Glomerular endothelial cell (primary cell): Measurements from ENCODE around the gene LBHD1. TPM values are rescaled to one million over a fixed set of nuclear protein-coding genes. Genes with fewer than 3 reads are reported as not detected.
"Not testable (repeated sequence)": the region's sequence is repeated elsewhere in the genome, so short reads cannot be mapped to it uniquely, and the experiment has no call there.

Source experiments
- DNase-seq: peaks from one replicate; pipeline ENCODE4 v3.0.0-alpha.2; 2011; ENCODE audit warnings: low read depth, low spot score; ENCODE audit errors: extremely low read depth
- total RNA-seq: library from RNA; depleted of rRNA; stranded (reverse); fragments of >200 nt; gene quantifications from 2 replicates; pipeline ENCODE4 v1.2.3, GENCODE V29; 2015

The LBHD1 gene
- total RNA-seq, 1 donor from 2014 or later: 7.1 TPM

- DNase-seq: no peak
Measured at GRCh38 chr11:62665599-62666258, 6.3 kb downstream of the LBHD1 start.

DNA sequence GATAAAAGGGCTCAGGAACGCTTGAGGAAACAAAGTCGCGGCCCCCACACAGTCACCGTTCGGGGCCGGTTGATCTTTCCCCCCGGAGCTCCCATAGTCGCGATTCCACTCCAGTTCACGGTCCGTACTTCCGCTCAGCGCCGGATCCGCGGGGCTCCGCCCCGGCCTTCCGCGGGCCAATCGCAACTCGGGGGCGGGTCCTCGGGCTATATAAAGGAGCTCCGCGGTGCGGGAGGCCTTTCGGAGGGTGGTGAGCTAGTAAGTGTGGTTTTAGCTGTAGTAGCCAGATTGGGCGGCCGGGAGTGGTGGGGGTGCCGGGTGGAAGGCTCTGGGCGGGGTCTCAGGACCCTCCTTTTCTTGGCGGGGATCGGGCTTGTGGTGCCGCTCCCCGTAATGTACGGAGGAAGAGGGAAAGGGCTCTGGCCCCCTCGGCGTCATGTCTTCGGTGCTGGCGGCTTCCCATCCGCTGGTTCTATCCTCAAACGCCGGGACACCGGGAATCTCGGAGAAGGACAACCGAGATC is 6.9 kb downstream of the LBHD1 start, which contains the start of the genes C11orf98 and CSKMT:
TSS of gene C11orf98 (minus strand) at position 136 of the 524 bp plus-strand sequence. CDS start at position 95, 41 bp downstream.
TSS of gene CSKMT (plus strand) at position 238 of the 524 bp plus-strand sequence. CDS start 568 bp downstream, outside the sequence.
- DNase-seq: no peak

DNA sequence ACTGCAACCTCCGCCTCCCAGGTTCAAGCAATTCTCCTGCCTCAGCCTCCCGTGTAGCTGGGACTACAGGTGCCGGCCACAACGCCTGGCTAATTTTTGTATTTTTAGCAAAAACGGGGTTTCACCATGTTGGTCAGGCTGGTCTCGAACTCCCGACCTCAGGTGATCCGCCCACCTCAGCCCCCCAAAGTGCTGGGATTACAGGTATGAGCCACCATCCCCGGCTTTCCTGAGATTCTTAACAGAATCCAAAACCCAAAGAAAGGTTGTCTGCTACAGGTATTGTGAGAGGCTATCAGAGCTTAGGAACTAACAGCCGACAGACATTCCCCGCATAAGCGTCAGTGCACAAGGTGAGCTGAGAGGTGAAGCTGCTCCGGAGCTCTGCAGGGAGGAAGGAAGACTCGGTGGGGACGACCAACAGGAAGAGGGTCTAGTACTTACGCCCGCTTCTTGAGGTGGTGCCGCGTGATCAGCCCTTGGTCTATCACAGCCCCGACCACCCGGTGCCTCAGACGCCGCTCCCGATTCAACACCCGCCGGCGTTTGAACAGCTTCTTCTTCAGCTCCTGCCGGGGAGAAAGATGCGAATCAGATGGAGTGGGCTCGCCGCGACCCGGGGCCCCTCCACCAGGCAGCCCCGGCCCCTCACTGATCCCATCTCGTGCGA is 7.5 kb downstream of the LBHD1 start:
- DNase-seq: no peak

DNA sequence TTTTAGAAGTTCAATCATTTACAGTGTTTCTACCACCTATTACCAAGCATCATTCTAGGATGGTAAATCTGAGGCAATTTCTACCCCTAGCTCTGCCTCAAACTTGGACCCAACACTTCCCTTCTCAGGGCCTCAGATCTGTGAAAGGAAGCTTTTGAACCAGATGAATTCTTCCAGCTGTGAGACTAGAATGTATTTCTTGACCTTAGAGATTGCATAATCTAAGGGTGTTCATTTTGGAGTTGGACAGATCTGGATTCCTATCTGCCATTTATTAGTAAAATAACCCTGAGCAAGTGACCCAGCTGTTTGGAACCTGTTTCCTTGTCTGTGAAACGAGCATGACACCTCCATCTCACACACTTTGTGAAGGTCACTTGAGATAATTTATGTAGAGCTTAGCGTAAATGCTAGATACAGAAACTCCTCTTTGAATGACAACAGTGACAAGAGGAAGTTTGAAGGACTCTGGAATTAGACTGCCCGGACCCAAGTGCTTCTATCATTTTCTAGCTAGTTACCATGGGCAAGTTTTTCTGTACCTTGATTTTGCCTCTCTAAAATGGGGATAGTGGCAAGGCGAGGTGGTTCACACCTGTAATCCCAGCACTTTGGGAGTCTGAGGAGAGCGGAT is 15.2 kb downstream of the LBHD1 start:
- DNase-seq: no peak

- no peak for DNase-seq
Measured at GRCh38 chr11:62654297-62654696, 17.8 kb downstream of the LBHD1 start.

GRCh38 chr11:62652161-62653006 is 19.7 kb downstream of the LBHD1 start:
- DNase-seq: no peak

- DNase-seq: not testable (repeated sequence)
Measured at GRCh38 chr11:62650283-62650682, 21.8 kb downstream of the LBHD1 start.

GRCh38 chr11:62649486-62649885 is 22.6 kb downstream of the LBHD1 start:
- DNase-seq: no peak

GRCh38 chr11:62648967-62649364 is 23.1 kb downstream of the LBHD1 start:
- no peak for DNase-seq

GRCh38 chr11:62648185-62648966 is 23.7 kb downstream of the LBHD1 start:
- no peak for DNase-seq

GRCh38 chr11:62647609-62648005 is 24.5 kb downstream of the LBHD1 start:
- DNase-seq: no peak

- DNase-seq: no peak
Measured at GRCh38 chr11:62646825-62647608, 25.1 kb downstream of the LBHD1 start.

DNA sequence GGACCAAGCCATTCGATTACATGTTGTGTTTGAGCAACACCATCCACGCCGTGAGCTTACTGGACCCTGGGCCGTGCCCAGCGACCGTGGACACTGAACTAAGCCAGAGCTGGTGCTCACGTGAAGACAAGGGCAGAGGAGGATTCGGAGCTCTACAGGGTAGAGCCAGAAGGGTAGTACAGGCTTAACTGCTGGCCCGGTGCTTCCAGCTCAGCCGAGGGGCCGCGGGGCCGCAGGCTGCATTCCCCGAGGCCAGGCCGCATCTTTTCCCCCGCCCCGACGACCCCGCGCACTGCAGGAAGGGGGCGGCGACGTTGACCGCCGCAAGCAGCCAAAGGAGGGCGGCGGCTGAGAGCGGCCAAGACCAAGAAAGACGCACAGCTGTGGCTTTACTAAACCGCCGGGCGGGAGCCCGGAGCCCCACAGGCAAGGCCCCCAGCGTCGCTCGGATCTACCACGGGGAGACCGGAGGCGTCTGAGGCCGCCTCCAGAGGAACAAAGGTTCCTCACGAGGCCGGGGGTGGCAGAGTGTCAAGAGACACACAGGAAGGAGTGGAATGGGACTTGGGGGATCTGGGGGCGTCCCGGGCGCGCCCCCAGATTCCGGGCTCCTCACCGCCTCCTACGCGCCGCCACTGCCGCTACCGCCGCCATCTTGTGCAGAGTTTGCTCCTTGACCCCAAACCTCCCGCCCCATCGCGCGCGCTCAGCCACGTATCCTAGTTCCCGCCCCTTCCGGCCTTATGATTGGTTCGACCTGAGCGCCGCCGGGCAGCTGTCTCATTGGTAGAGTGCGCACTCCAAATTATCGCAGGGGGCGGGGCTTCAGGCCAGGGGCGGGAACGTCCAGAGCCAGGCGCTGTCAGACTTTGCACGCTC is 25.9 kb downstream of the LBHD1 start, which contains the start of gene GANAB:
TSS of gene GANAB (minus strand) at position 668 of the 879 bp plus-strand sequence. CDS start at position 654, 14 bp downstream.
- no peak for DNase-seq

DNA sequence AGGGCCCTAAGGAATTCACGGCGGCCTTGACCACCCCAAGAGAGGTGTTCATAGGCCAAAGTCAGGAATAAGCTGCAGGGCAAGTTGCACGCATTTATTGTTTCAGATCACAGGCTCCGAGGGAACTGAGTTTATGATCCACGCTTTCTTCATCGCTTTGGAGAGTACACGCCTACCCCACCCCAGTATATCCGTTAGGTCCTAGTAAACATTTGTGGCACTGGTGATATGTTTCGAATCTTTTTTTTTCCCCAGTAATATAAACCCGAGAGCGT is 26.5 kb downstream of the LBHD1 start:
- DNase-seq: no peak

DNA sequence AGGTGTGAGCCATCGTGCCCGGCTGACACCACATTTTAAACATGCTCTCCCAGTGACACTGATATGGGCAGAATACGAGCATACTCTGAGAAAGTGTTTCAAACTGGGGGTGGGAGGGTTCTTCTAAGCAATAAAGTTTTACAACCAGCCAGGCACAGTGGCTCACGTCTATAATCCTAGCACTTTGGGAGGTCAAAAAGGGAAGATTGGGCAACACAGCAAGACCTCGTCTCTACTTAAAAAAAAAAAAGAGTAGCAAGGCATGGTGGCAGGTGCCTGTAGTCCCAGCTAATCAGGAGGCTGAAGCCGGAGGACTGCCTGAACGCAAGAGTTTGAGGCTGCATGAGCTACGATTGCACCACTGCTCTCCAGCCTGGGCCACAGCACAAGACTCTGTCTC is 27.8 kb downstream of the LBHD1 start:
- DNase-seq: no peak

GRCh38 chr11:62632492-62632891 is 39.6 kb downstream of the LBHD1 start:
- DNase-seq: no peak

GRCh38 chr11:62627713-62628112 is 44.4 kb downstream of the LBHD1 start:
- no peak for DNase-seq

DNA sequence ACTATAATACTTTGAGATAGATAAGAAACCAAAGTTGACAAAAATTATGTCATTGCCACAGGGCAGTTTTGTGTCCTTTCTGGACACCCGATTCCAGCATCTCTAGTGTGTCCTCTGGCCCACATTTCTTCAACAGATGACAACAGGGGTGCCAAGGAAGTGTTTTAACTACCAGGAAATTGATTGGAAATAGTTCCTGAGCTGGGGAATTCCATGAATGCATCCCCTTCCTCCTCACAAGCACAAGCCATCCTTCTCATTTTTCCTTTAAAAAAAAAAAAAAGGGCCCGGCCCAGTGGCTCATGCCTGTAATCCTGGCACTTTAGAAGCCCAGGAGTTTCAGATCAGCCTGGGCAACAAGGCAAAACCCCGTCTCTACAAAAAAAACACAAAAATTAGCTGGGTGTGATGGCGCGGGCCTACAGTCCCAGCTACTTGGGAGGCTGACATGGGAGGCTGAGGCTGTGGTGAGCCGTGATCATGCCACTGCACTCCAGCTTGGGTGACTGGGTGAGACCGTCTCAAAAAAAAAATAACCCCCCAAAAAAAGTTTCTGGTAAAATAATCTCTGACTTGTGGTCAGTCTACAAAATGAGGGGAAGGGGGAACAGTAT is 49.5 kb downstream of the LBHD1 start:
- DNase-seq: no peak
